Endothelial cell of umbilical vein (primary cell): ENCODE data around the gene FOXP1. TPM values are rescaled to one million over a fixed set of nuclear protein-coding genes. Genes with fewer than 3 reads are reported as not detected.

Experiments
- BruUV-seq: library from RNA; stranded (reverse); fragments of 400-500 nt; replicated peaks from 2 replicates; lab custom pipeline; 2021; lab: Mats Ljungman, UMichigan
- CTCF ChIA-PET: fragments of 300-600, 350-600 bp; sonication (Branson Sonifier 250); formaldehyde crosslinking; loops from one replicate; lab custom pipeline; 2021; ENCODE audit warnings: antibody characterized with exemption, inconsistent platforms; lab: Charles Lee
- POLR2A ChIA-PET: fragments of 300-600, 350-600 bp; sonication (Branson Sonifier 250); formaldehyde crosslinking; loops from one replicate; lab custom pipeline; 2021; ENCODE audit warnings: antibody characterized with exemption, inconsistent platforms; lab: Charles Lee
- DNase-seq: peaks from one replicate; pipeline ENCODE4 v3.0.0-alpha.2; 2011; ENCODE audit warnings: low read depth, low spot score
- FAIRE-seq: peaks from 2 replicates; lab custom pipeline; 2011; peaks lifted over from hg19 to GRCh38; lab: Jason Lieb, UNC
- H2AFZ ChIP-seq: 2 replicates; pipeline ENCODE4 v1.6.0; 2012; ENCODE audit warnings: low read depth, low read length, control low read depth, inconsistent platforms
- H3K27ac ChIP-seq: 2 replicates; pipeline ENCODE4 v1.5.1; 2011; ENCODE audit warnings: low read depth, mild to moderate bottlenecking, control low read depth, low read length, moderate library complexity; ENCODE audit not compliant: insufficient read depth
- H3K27me3 ChIP-seq, 2 experiments: 2 replicates each; pipeline versions ENCODE4 v1.6.0 to v1.6.1; 2011; ENCODE audit warnings: low read length in 2 of 2, mixed read lengths in 1 of 2; ENCODE audit not compliant: control insufficient read depth in 2 of 2, insufficient read depth in 2 of 2
- H3K36me3 ChIP-seq, 2 experiments: 2 replicates in 1 of 2; 3 replicates in 1 of 2; pipeline ENCODE4 v1.5.1; 2011; ENCODE audit warnings: low read length in 2 of 2, mild to moderate bottlenecking in 1 of 2, moderate library complexity in 1 of 2; ENCODE audit not compliant: control insufficient read depth in 2 of 2, insufficient read depth in 2 of 2; ENCODE audit errors: extremely low read depth in 1 of 2
- H3K4me1 ChIP-seq: 3 replicates; pipeline ENCODE4 v1.5.1; 2011; ENCODE audit warnings: mild to moderate bottlenecking, low read length; ENCODE audit not compliant: control insufficient read depth, insufficient read depth; ENCODE audit errors: extremely low read depth
- H3K4me2 ChIP-seq: 2 replicates; pipeline ENCODE4 v1.6.1; 2011; ENCODE audit warnings: low read length, control low read depth, mixed read lengths; ENCODE audit not compliant: insufficient read depth
- H3K4me3 ChIP-seq, 3 experiments: fragments of 200-600 bp in 1 of 3; sonication (generic), shearing (Covaris generic) in 1 of 3; replicated peaks in 1 of 3; 2 replicates each; pipeline ENCODE4 v1.5.1; 2011 to 2016; ENCODE audit warnings: control low read depth in 3 of 3, low read length in 3 of 3, mild to moderate bottlenecking in 2 of 3, inconsistent platforms in 1 of 3, low read depth in 1 of 3, moderate library complexity in 1 of 3; ENCODE audit not compliant: insufficient read depth in 1 of 3
- H3K79me2 ChIP-seq: 2 replicates; pipeline ENCODE4 v1.6.0; 2012; ENCODE audit warnings: low read length, inconsistent platforms; ENCODE audit not compliant: control insufficient read depth, insufficient read depth
- H3K9ac ChIP-seq: replicated peaks from 2 replicates; pipeline ENCODE3; 2011; ENCODE audit warnings: low read length, control low read depth; ENCODE audit not compliant: insufficient read depth; ENCODE audit errors: extremely low read depth
- H3K9me1 ChIP-seq: replicated peaks from 3 replicates; pipeline ENCODE4 v1.6.0; 2011; ENCODE audit warnings: mild to moderate bottlenecking, low read length; ENCODE audit not compliant: control insufficient read depth, insufficient read depth; ENCODE audit errors: extremely low read depth
- H3K9me3 ChIP-seq: replicated peaks from 2 replicates; pipeline ENCODE4 v1.5.1; 2012; ENCODE audit warnings: low read length, inconsistent platforms; ENCODE audit not compliant: control insufficient read depth, insufficient read depth
- H4K20me1 ChIP-seq: replicated peaks from 2 replicates; pipeline ENCODE3; 2011; ENCODE audit warnings: mild to moderate bottlenecking, low read length; ENCODE audit not compliant: control insufficient read depth, insufficient read depth; ENCODE audit errors: extremely low read depth
- CTCF ChIP-seq, 2 donors: IDR thresholded peaks; 1 replicate in 1 of 2; 2 replicates in 1 of 2; pipeline ENCODE4 v1.5.1; 2011; ENCODE audit warnings: low read length in 2 of 2, mild to moderate bottlenecking in 2 of 2, moderate library complexity in 2 of 2, control low read depth in 1 of 2, inconsistent platforms in 1 of 2, low read depth in 1 of 2; ENCODE audit not compliant: insufficient read depth in 1 of 2; ENCODE audit errors: extremely low read depth in 1 of 2
- EZH2 ChIP-seq: IDR thresholded peaks from 2 replicates; pipeline ENCODE4 v1.6.1; 2012; ENCODE audit warnings: borderline replicate concordance, low read depth, mild to moderate bottlenecking, moderate library complexity, low read length, inconsistent platforms; ENCODE audit not compliant: severe bottlenecking
- FOS ChIP-seq: IDR thresholded peaks from 2 replicates; pipeline ENCODE4 v1.6.1; 2011; ENCODE audit warnings: mild to moderate bottlenecking, low read length, moderate library complexity, borderline replicate concordance; ENCODE audit not compliant: insufficient read depth
- GATA2 ChIP-seq: IDR thresholded peaks from 2 replicates; pipeline ENCODE4 v1.7.0; 2011; ENCODE audit warnings: low read depth, mild to moderate bottlenecking, moderate library complexity, mixed read lengths, low read length; ENCODE audit not compliant: insufficient read length, insufficient read depth
- JUN ChIP-seq: IDR thresholded peaks from 2 replicates; pipeline ENCODE4 v1.6.1; 2011; ENCODE audit warnings: borderline replicate concordance, low read depth; ENCODE audit not compliant: insufficient read length, insufficient read depth
- MAX ChIP-seq: IDR thresholded peaks from 2 replicates; pipeline ENCODE4 v1.6.1; 2011; ENCODE audit not compliant: insufficient read depth, insufficient read length
- MYC ChIP-seq: IDR thresholded peaks from one replicate; pipeline ENCODE4 v1.6.1; 2011; ENCODE audit warnings: mild to moderate bottlenecking, low read depth, low read length
- POLR2A ChIP-seq: IDR thresholded peaks from 2 replicates; pipeline ENCODE4 v1.6.1; 2012; ENCODE audit warnings: low read depth, mild to moderate bottlenecking, control low read depth, low read length
- POLR2AphosphoS5 ChIP-seq: IDR thresholded peaks from 2 replicates; pipeline ENCODE4 v1.6.1; 2012; ENCODE audit warnings: low read depth, mild to moderate bottlenecking, control low read depth, low read length, moderate library complexity; ENCODE audit not compliant: insufficient read depth
- dilution Hi-C: fragments of 300-500 bp; cut with MboI; formaldehyde crosslinking; loops from one replicate; pipeline ENCODE4 v1.15.0; 2019; ENCODE audit warnings: low sequenced_read_pairs; ENCODE audit not compliant: extremely low pct_ligation_motif_present
- intact Hi-C: fragments of 100-400 bp; cut with micrococcal nuclease; formaldehyde crosslinking; loops from one replicate; pipeline ENCODE4 v1.10.0; 2022
- polyA plus RNA-seq, 4 experiments: library from polyadenylated mRNA; depleted of rRNA in 3 of 4; stranded (reverse) in 3 of 4; unstranded in 1 of 4; fragments of >200 nt; gene quantifications; 2 replicates each; pipeline versions ENCODE4 v1.2.1 to v1.2.3, GENCODE V29; 2011 to 2012; ENCODE audit warnings: missing spikeins in 1 of 4
- total RNA-seq: library from RNA; stranded (reverse); gene quantifications from 2 replicates; pipeline ENCODE4 v1.2.3, GENCODE V29; 2021

Gene FOXP1
- total and polyA plus RNA-seq, 2 donors (not counting 3 experiments of a cell fraction or from before 2014, with no cell fraction given) = 41.0 to 107 TPM

- Histone ChIP-seq H3K4me1 (peaks cover 27% of the 10 kb centered on the region), H4K20me1 (no peaks in the 10 kb centered on the region), H3K79me2 (no peaks in the 10 kb centered on the region), H2AFZ (no peak overlapping the region), H3K4me2 (no peak overlapping the region), H3K27me3 (no peaks in the 10 kb centered on the region), H3K36me3 (no peaks in the 10 kb centered on the region), H3K27ac (no peak overlapping the region), H3K4me3 (no peak overlapping the region), H3K9ac (no peak overlapping the region), H3K9me3 (no peaks in the 10 kb centered on the region), H3K9me1 (no peaks in the 10 kb centered on the region)
- dilution Hi-C loops = no loop called here
- DNase-seq (no peak), FAIRE-seq (no peak)
- BruUV-seq = no TSS peak
- intact Hi-C loops = no loop called here
- CTCF ChIA-PET = no interaction called here
- POLR2A ChIA-PET = no interaction called here
- TF ChIP-seq EZH2 = no peak
Measured at GRCh38 chr3:71546821-71547220, 36.7 kb downstream of the FOXP1 start.

- POLR2A ChIA-PET = no interaction called here
- no TSS peak for BruUV-seq
- Histone ChIP-seq H3K79me2 (no peaks in the 10 kb centered on the region), H3K9me1 (no peaks in the 10 kb centered on the region), H3K9me3 (no peaks in the 10 kb centered on the region), H3K4me2 (no peak overlapping the region), H3K4me1 (peaks cover 23% of the 10 kb centered on the region), H3K36me3 (no peaks in the 10 kb centered on the region), H2AFZ (no peak overlapping the region), H3K27me3 (no peaks in the 10 kb centered on the region), H3K27ac (no peak overlapping the region), H3K4me3 (no peak overlapping the region), H3K9ac (no peak overlapping the region), H4K20me1 (no peaks in the 10 kb centered on the region)
- DNase-seq (no peak), FAIRE-seq (no peak)
- dilution Hi-C loops = no loop called here
- intact Hi-C loops = no loop called here
- CTCF ChIA-PET = interaction anchor here (1.1 kb wide), 2 partner anchors 8 to 79 kb away, joined by 3 read pairs; no protein-coding TSS in a partner anchor
- no peak for TF ChIP-seq MYC
- no peak for TF ChIP-seq MAX
- no peak for TF ChIP-seq CTCF (IDR thresholded peaks at IDR 0.05; ENCODE audit: extremely low read depth in 1 of 2, insufficient read depth in 1 of 2, low read depth in 1 of 2, low read length in 2 of 2)
- TF ChIP-seq FOS = no peak
- TF ChIP-seq GATA2 = no peak
- TF ChIP-seq EZH2 = no peak
- TF ChIP-seq POLR2AphosphoS5 = no peak
- TF ChIP-seq JUN = no peak
- TF ChIP-seq POLR2A = no peak
Measured at GRCh38 chr3:71545330-71545729, 38.2 kb downstream of the FOXP1 start.
